Islet precursor cell (in vitro differentiated cells): Measurements from ENCODE around the gene PARD3B.

ENCODE experiments used
- DNase-seq: peaks from one replicate; pipeline ENCODE4 v3.0.0-alpha.2; 2018

PARD3B gene

DNA sequence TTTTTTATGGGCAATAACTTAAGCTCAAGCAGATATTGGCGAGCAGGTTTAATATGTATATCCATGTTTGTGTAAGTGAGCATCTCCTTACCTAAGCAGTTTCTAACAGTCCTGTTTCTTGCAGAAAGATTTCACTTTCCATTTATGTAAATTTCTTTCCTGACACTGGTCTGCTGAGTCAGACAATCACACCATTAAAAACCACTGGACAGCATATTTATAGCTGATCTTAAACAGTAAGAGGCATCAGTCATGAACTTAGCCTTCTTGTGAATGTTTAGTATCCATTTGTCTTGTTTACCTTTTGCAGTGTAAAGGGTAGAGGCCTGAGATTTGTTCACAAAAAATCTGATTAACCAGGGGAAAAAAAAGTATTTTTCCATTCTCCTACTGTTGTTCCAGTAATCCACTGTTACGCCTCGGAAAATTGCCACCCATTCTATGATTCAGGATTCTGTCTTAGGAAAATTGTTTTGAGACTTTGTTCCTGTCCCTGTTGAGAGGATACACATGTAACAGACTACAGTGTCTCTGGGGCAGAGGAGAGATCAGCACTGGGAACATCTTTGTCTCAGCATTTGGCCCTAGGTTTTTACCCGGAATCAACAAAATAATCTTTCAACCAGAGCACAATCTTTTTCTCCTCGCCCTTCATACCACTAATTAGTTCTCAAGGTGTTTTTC, 616.0 kb downstream of the PARD3B start:
- no peak for DNase-seq

- DNase-seq, result no peak
Observed at GRCh38 chr2:205166745-205167144, 621.5 kb downstream of the PARD3B start.

GRCh38 chr2:205169012-205169411, 623.7 kb downstream of the PARD3B start:
- DNase-seq, result no peak

- no peak for DNase-seq
Observed at GRCh38 chr2:205169464-205169863, 624.2 kb downstream of the PARD3B start.

DNA sequence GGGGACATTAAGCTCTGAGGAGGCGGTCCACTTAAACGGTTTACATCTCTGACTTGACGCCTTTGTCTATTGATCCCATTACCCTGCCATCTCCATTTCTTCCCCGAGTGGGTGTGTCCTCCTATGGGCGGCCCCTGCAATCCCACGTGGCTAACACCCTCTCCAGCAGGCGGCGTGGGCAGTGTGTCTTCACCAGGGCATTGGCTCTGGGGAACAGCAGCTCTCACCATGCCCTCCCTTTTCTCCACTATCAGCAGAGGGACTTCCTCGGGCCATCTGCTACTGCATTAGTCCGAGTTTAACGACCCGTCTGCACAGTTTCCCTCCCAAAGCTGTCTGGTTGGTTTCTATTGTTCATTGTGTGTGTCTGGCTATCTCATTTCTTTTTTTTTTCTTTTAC, 625.1 kb downstream of the PARD3B start:
- peak; percentile 82 for DNase-seq

- no peak for DNase-seq
Observed at GRCh38 chr2:205171261-205171940, 626.1 kb downstream of the PARD3B start.

- DNase-seq, result no peak
Observed at GRCh38 chr2:205175831-205176230, 630.6 kb downstream of the PARD3B start.

- DNase-seq, result no peak
Observed at GRCh38 chr2:205176546-205176945, 631.3 kb downstream of the PARD3B start.

DNA sequence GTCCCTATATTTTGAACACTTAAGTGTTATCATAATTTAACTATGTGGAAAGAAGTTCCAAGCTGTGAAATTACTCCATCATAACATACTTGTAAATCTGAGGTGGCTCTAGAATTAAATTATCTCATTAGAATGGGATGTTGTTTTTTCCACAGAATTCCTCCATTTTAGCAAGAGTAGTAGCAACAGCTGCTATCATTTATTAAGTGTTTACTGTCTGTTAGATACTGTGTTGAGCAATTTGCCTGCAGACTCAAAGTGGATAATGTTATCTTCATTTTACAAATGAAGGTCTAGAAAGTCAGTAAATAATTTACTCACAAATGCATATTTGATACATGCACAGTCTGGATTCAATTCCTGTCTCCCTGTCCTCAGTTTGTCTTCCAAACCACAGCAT, 632.3 kb downstream of the PARD3B start:
- DNase-seq, result no peak

DNA sequence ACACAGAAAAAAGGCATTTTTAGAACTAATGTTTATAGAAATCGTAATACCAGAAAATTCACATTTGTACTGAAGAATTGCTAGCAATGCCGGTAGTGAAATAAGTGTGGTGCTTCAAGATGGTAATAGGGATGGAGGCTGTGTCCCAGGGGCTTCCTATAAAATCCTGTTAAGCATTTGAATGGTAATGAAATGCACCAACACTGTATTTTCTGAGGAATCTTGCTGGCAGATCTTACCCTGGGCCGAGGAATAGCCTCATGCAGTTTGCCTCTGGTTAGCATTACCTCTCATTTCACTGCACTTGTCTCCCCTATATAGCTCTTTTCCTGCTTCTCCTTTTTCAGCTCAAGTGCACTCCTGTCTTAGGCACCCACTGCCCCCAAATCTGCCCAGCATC, 635.5 kb downstream of the PARD3B start:
- no peak for DNase-seq

GRCh38 chr2:205187731-205188130, 642.5 kb downstream of the PARD3B start:
- no peak for DNase-seq

DNA sequence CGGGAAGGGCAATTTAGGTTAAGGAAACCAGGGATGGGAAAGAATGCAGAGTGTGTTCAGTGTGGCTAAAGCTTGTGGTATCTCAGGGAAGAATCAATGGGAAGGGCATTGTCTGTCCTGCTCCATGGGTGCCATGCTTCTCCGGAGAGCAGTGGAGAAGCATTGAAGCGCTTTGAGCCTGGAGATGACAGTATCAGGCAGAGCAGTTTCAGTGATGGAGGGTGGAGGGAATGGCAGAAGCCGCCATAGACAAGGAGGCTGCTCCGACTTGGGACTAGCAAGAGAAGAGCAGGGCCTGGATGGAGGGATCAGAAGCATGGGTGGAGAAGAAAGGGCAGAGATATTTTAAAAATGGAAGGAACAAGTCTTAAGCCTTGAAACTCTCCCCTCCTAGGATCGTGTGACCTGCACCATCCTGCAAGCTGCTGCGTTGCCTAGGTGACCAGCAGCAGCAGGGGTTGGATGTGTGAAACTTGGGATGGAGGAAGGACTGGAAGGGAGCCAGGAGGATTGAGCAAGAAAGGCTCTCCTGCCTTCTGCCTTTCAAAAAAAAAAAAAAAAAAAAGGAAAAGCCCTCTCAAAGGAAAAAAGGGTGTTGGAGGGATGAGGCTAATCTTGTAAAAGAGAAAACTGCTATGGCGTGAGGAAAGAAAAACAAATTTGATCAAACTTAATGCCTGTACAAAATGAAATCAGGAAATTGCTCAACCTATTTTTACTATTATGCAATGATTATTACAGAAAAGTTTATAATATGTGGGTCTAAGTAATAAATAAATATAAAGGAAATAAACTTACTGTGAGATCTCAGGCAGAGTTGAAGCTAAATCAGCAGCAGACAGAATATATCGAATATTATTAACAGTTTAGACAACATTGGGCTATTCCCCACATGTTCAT, 643.2 kb downstream of the PARD3B start:
- DNase-seq, result no peak

DNA sequence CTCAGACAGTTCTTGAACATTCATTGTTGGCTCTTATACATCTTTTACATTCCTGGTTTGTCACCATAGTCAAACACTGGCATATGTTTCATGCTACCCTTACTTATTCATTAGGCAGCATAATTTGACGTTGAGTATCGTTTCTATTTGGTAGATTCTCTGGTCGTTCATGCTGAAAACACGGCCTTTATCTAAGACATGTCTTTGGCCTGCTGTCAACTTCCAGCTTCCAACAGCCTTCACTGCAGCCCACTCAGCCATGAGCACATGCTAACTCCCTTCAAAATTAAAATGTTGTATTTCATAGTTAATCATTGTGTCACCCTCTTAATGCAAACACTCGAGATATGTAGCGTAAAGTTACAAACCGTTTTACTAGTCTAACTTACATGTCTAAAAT, 644.0 kb downstream of the PARD3B start:
- DNase-seq, result no peak

DNA sequence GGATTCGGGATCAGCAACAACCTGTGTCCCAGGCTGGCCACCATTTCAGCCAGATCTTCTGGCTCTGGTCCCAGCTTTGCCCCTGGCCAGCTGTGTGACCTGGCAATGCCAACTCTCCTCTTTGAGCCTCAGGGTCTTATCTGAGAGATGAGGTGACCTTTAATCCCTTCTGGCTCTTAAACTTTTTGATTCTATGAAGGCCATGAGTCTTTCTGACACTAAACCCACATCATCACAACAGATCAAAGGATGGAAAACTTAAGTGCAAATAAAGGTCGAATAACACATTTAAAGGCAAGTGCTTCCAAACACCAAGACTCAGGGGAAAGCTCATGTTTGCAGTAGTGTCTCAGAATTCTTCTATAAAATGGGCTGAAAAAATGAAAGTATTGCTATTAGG, 645.3 kb downstream of the PARD3B start:
- DNase-seq, result no peak

DNA sequence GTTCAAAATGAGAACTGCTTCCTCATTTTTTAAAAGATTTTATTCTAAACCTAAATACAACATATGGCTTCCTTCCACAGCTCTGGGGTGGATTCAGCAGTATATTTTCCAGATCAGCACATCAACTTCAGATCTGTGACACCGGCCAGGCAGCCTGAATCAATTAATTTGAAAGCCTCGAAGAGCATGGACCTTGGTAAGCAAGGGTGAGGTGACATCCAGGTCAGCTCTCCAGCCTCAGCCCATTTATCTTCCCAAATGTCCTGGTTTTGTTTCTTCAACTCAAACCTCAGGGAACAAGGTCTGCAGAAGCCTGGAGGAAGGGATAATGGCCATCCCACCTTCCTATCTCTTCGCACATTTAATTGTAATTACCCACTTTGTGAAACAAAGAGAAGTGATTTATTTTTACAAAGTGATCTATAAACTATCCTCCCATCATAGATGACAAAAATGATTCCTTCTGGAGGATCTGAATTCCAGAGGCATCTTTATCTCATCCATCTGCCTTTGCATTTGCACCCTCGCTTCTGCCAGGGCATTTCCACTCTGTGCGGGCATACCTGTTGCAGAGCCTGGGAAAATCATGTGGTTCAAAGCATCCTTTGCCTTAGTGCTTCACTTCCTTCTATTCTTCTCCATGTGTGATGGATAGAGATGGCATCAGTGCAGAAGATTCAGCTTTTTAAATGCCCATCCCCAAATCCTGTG, 648.0 kb downstream of the PARD3B start:
- no peak for DNase-seq

DNA sequence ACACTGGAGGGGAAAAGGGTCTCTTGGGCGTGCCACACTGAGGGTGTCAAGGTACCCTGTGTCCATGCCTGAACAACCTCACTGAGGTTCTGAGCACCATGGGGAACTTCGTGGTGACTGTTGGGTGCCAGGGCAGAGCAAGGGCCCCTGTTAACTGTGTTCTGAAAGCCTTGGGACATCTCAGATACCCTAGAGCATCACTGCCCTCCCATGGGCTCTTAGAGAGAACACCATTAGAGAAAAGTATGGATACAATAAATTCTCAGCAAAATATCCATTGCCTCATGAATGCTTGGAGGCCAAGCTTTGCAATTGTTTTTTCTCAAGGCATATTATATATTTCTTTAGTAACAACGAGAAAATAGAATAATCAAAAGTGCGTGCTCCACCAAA, 648.6 kb downstream of the PARD3B start:
- no peak for DNase-seq

DNA sequence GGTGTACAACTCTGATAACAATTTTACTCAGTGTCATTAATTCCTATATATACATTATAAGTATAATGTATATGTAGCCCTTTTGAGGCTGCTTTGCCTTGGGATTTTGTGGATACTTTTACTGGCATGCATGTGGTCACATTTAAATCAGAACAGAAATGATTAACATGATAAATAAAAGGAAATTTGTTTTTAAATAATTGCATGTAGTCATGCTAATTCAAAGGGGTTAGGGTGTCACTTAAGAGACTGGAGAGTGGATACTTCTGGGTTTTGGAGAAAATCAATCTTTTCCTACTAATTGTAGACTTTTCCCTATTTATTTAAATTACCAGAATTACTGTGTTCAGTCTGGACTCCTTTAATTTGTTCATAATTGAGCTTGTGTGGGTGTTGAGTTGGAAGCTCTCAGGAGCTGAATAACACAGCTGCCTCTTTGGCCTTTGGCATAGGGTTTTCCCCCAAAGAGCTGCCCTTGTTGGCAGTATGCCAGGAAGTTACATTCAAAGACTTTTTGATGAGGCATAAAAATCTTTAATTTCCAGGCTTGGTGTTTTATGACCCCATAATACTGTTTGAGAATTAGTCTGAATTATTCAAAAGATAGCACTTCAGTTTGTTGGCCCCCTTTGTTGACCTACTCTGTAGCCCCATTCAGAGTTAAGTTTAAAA, 652.3 kb downstream of the PARD3B start:
- DNase-seq, result no peak

- no peak for DNase-seq
Observed at GRCh38 chr2:205198140-205198525, 652.9 kb downstream of the PARD3B start.

DNA sequence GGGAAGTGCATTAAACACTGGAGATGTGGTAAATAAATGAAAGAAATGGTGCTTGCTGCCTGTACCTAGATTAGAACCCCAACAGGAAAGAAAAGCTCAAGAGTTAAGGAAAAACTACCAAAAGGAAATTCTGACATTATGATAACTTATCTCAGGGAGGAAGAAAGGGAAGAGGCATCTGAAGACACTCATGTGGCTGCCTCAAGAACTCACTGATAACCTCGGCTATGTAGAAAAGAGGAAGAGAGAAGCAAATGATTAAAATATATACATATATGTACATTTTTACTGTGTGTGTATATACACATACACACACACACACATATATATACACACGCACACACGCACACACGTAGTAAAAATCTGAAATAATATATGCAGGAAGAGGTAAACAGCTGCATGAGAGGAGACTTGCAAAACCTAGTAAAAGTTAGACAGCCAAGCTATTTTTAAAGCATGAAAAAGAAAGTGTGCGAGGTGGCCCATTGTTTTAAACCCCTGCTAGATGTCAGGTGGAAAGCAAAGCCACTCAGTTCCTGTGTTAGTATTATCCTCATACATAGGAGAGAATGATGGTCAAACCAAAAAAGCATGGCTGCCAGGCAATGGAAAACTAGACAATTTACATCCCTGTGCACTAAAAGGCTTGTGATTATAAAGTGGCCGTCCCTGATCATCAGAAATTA, 654.0 kb downstream of the PARD3B start:
- DNase-seq, result no peak

DNA sequence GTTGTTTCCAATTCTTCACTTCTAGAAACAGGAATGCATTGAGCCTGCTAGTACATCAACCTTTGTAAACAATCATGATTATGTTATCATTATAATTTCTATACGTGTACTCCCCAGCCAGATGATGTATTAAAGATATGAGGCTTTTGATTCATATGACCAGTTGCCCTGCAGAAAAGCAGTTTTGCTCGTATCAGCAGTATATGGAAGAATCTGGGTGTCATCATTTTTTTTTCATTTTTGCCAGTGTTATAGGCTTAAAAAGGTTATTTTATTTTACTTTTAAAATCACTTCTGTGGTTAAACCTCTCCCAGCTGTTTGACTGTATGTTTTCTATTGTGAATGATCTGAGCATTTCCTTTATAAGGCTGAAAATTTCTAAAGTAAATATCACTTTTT, 665.2 kb downstream of the PARD3B start:
- DNase-seq, result no peak

DNA sequence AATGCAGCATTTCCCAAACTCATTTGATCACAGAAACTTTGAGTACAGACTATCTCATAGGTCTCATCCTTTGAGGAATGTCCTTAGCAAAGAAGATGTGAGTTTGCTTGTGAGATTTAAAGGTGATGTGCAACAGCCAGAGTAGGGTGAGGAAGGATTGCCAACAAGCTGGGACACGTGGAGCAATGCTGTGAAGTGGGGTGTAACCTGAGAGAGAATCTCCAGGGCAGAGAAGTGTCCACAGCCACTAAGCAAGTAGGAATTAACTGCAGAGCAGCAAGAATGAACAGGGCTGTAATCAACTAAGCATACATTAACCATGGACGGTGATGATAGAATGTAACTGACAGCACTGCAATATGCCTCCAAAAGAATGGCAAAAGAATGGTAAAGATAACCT, 667.1 kb downstream of the PARD3B start:
- no peak for DNase-seq

DNA sequence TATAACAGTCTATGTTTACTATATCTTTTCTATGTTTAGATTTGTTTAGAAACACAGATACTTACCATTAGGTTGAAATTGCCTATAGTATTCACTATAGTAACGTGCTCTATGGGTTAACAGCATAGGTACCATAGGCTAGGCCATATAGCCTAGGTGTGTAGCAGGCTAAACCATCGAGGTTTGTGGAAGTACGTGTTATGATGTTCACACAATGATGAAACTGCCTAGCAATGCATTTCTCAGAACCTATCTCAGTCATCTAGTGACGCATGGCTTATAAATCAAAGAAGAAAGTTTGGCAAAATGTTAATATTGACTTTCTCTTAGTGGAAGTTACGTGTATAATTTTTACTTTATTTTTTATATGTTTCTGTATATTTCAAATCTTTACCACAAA, 670.8 kb downstream of the PARD3B start:
- no peak for DNase-seq
